ENCODE results near the gene MRRF.
A peak's percentile ranks its signal among the peaks of the same experiment; 100 is the strongest.

Gene MRRF

GRCh38 chr9:122333169-122333808, 68.6 kb downstream of the MRRF start:
- DNase-seq = no peak

GRCh38 chr9:122334916-122335315, 70.2 kb downstream of the MRRF start:
- no peak for DNase-seq

GRCh38 chr9:122336189-122336588, 71.5 kb downstream of the MRRF start:
- DNase-seq = no peak

- peak; percentile 46 for DNase-seq
These were observed 72.3 kb downstream of the MRRF start for GRCh38 chr9:122336866-122337555.

GRCh38 chr9:122337556-122337929, 72.9 kb downstream of the MRRF start:
- peak; percentile 36 for DNase-seq

- DNase-seq = no peak
These were observed 73.9 kb downstream of the MRRF start for GRCh38 chr9:122338536-122338935.

- no peak for DNase-seq
These were observed 74.3 kb downstream of the MRRF start for GRCh38 chr9:122338994-122339393.

GRCh38 chr9:122339579-122339978, 74.9 kb downstream of the MRRF start:
- no peak for DNase-seq

- no peak for DNase-seq
These were observed 75.5 kb downstream of the MRRF start for GRCh38 chr9:122340161-122340560.

GRCh38 chr9:122342323-122343050, 77.8 kb downstream of the MRRF start:
- DNase-seq = no peak

- peak; percentile 76 for DNase-seq
These were observed 82.0 kb downstream of the MRRF start for GRCh38 chr9:122346478-122347347.

GRCh38 chr9:122347348-122348287, 82.9 kb downstream of the MRRF start:
- DNase-seq = no peak

GRCh38 chr9:122348288-122348777, 83.7 kb downstream of the MRRF start:
- DNase-seq = no peak

- no peak for DNase-seq
These were observed 84.1 kb downstream of the MRRF start for GRCh38 chr9:122348791-122349190.

GRCh38 chr9:122349201-122349600, 84.5 kb downstream of the MRRF start:
- no peak for DNase-seq

GRCh38 chr9:122350577-122351355, 86.1 kb downstream of the MRRF start:
- DNase-seq = peak; percentile 91

GRCh38 chr9:122354536-122355199, 90.0 kb downstream of the MRRF start:
- no peak for DNase-seq

GRCh38 chr9:122355336-122355875, 90.7 kb downstream of the MRRF start:
- DNase-seq = no peak

GRCh38 chr9:122356627-122357026, 91.9 kb downstream of the MRRF start:
- DNase-seq = no peak

GRCh38 chr9:122360891-122361290, 96.2 kb downstream of the MRRF start:
- DNase-seq = no peak
